Stimulated activated CD8-positive, alpha-beta memory T cell treated with anti-CD3 and anti-CD28 coated beads, Interleukin-15, amount 100 ng/mL, for 48 hours (primary cell): ENCODE data around the gene TSEN2.

Experiments used
- DNase-seq, 2 donors: peaks; one replicate each; pipeline ENCODE4 v3.0.0-alpha.2; 2020; ENCODE audit warnings: low read depth in 2 of 2

TSEN2 gene

GRCh38 chr3:12549971-12550760 is 65.9 kb downstream of the TSEN2 start:
- DNase-seq: no peak

GRCh38 chr3:12553921-12554391 is 69.7 kb downstream of the TSEN2 start:
- no peak for DNase-seq

- DNase-seq: no peak
Measured at GRCh38 chr3:12556314-12556689, 72.0 kb downstream of the TSEN2 start.

GRCh38 chr3:12556690-12557472 is 72.6 kb downstream of the TSEN2 start, which contains the start of gene MKRN2:
MKRN2 (plus strand) TSS chr3:12557087; CDS start chr3:12557151, 64 bp downstream.
- DNase-seq: peak; percentile 77 to 83

GRCh38 chr3:12557473-12558100 is 73.3 kb downstream of the TSEN2 start:
- no peak for DNase-seq

- no peak for DNase-seq
Measured at GRCh38 chr3:12558706-12559105, 74.4 kb downstream of the TSEN2 start.

GRCh38 chr3:12559520-12559919 is 75.2 kb downstream of the TSEN2 start:
- no peak for DNase-seq

GRCh38 chr3:12560505-12561190 is 76.4 kb downstream of the TSEN2 start:
- no peak for DNase-seq

- no peak for DNase-seq
Measured at GRCh38 chr3:12561397-12561796, 77.1 kb downstream of the TSEN2 start.

- DNase-seq: no peak
Measured at GRCh38 chr3:12562451-12562850, 78.2 kb downstream of the TSEN2 start.

GRCh38 chr3:12566976-12567375 is 82.7 kb downstream of the TSEN2 start:
- no peak for DNase-seq

GRCh38 chr3:12568747-12569146 is 84.5 kb downstream of the TSEN2 start:
- no peak for DNase-seq

- no peak for DNase-seq
Measured at GRCh38 chr3:12569836-12570235, 85.6 kb downstream of the TSEN2 start.

GRCh38 chr3:12571986-12572385 is 87.7 kb downstream of the TSEN2 start:
- no peak for DNase-seq

- DNase-seq: no peak
Measured at GRCh38 chr3:12574131-12574530, 89.9 kb downstream of the TSEN2 start.

GRCh38 chr3:12574661-12575060 is 90.4 kb downstream of the TSEN2 start:
- no peak for DNase-seq

- DNase-seq: no peak
Measured at GRCh38 chr3:12577379-12577778, 93.1 kb downstream of the TSEN2 start.

- DNase-seq: no peak
Measured at GRCh38 chr3:12578742-12579141, 94.5 kb downstream of the TSEN2 start.

- no peak for DNase-seq
Measured at GRCh38 chr3:12579456-12579855, 95.2 kb downstream of the TSEN2 start.

- no peak for DNase-seq
Measured at GRCh38 chr3:12579905-12580304, 95.6 kb downstream of the TSEN2 start.

GRCh38 chr3:12582730-12583129 is 98.5 kb downstream of the TSEN2 start:
- DNase-seq: no peak
